ENCODE measurements around the gene DEF6.

DEF6 gene

GRCh38 chr6:35297601-35298481 lies at the start of gene DEF6:
Gene DEF6, plus strand, starts transcription at chr6:35297818. Its CDS starts 39 bp downstream, at chr6:35297857.
- Histone ChIP-seq H3K27me3 (no peaks in the 10 kb centered on the region), H3K36me3 (peaks cover 11 to 39% (median 33%) of the 10 kb centered on the region in 3 donors), H3K27ac (no peak within 1 kb of the TSS), H3K9me3 (no peaks in the 10 kb centered on the region), H3K4me1 (peaks cover 0 to 12% (median 1%) of the 10 kb centered on the region in 4 donors), H3K4me3 (peak within 1 kb of the TSS; percentile 31 to 40)
- intact Hi-C loops (cut with DNase I; ENCODE audit: low total_unique reads) = no loop called here
- TF ChIP-seq CTCF (IDR thresholded peaks at IDR 0.05) = peak; percentile 49
- peak; percentile 70 to 79 for DNase-seq

- peak overlapping the region; percentile 53 to 66 for H3K27ac ChIP-seq
- peaks cover 31 to 36% (median 33%) of the 10 kb centered on the region in 3 donors for H3K36me3 ChIP-seq
- H3K4me3 ChIP-seq = no peak overlapping the region
- intact Hi-C loops (cut with DNase I; ENCODE audit: low total_unique reads) = loop anchor here (10.0 kb wide), 1 partner anchor 263 kb away; no protein-coding TSS in a partner anchor
- no peak for DNase-seq
- no peaks in the 10 kb centered on the region for H3K27me3 ChIP-seq
- no peaks in the 10 kb centered on the region for H3K9me3 ChIP-seq
- TF ChIP-seq CTCF (IDR thresholded peaks at IDR 0.05) = no peak
- peaks cover 0 to 53% (median 17%) of the 10 kb centered on the region in 4 donors for H3K4me1 ChIP-seq
These were observed 49.3 kb upstream of the DEF6 start for GRCh38 chr6:35248300-35248699.

GRCh38 chr6:35248965-35249364 lies 48.7 kb upstream of the DEF6 start:
- H3K9me3 ChIP-seq = no peaks in the 10 kb centered on the region

GRCh38 chr6:35251949-35252348 lies 45.7 kb upstream of the DEF6 start:
- peak overlapping the region in 1 of 2 donors; percentile 18 for H3K27ac ChIP-seq
- H3K27me3 ChIP-seq = no peaks in the 10 kb centered on the region
- no peak for DNase-seq
- no peaks in the 10 kb centered on the region for H3K9me3 ChIP-seq
- intact Hi-C loops (cut with DNase I; ENCODE audit: low total_unique reads) = loop anchor here (10.0 kb wide), 1 partner anchor 237 kb away; no protein-coding TSS in a partner anchor
- H3K4me1 ChIP-seq = peaks cover 0 to 77% (median 17%) of the 10 kb centered on the region in 4 donors
- no peak overlapping the region for H3K4me3 ChIP-seq
- no peak for TF ChIP-seq CTCF (IDR thresholded peaks at IDR 0.05)
- H3K36me3 ChIP-seq = peaks cover 0 to under 1% (median under 1%) of the 10 kb centered on the region in 3 donors

More at GRCh38 chr6:35248965-35249364, 48.7 kb upstream of the DEF6 start:
- TF ChIP-seq CTCF (IDR thresholded peaks at IDR 0.05) = no peak
- no peaks in the 10 kb centered on the region for H3K27me3 ChIP-seq
- intact Hi-C loops (cut with DNase I; ENCODE audit: low total_unique reads) = loop anchor here (10.0 kb wide), 1 partner anchor 264 kb away; no protein-coding TSS in a partner anchor
- no peak for DNase-seq
- peaks cover 0 to 57% (median 17%) of the 10 kb centered on the region in 4 donors for H3K4me1 ChIP-seq
- peaks cover 24 to 29% (median 27%) of the 10 kb centered on the region in 3 donors for H3K36me3 ChIP-seq
- peak overlapping the region; percentile 53 to 66 for H3K27ac ChIP-seq
- H3K4me3 ChIP-seq = no peak overlapping the region

- Histone ChIP-seq H3K27ac (peak overlapping the region in 1 of 2 donors; percentile 16), H3K4me1 (peaks cover 0 to 82% (median 23%) of the 10 kb centered on the region in 4 donors), H3K9me3 (no peaks in the 10 kb centered on the region), H3K36me3 (no peaks in the 10 kb centered on the region), H3K27me3 (no peaks in the 10 kb centered on the region), H3K4me3 (no peak overlapping the region)
- no peak for DNase-seq
- TF ChIP-seq CTCF (IDR thresholded peaks at IDR 0.05) = no peak
- intact Hi-C loops (cut with DNase I; ENCODE audit: low total_unique reads) = loop anchor here (10.0 kb wide), 1 partner anchor 238 kb away; no protein-coding TSS in a partner anchor
These were observed 44.4 kb upstream of the DEF6 start for GRCh38 chr6:35253249-35253648.

All from tibial artery (tissue), 4 donors.